HG03135 (cell line): Measurements from ENCODE around the gene NOS1AP.

ENCODE experiments used
- ATAC-seq: cut with Tn5 transposase; IDR thresholded peaks from one replicate; pipeline ENCODE4 v1.9.1; 2021; ENCODE audit warnings: mild to moderate bottlenecking, moderate library complexity; ENCODE audit not compliant: unreplicated experiment

Gene NOS1AP

GRCh38 chr1:162285149-162285561 lies 215.7 kb downstream of the NOS1AP start:
- ATAC-seq = no peak

- no peak for ATAC-seq
Observed at GRCh38 chr1:162291000-162291399, 221.5 kb downstream of the NOS1AP start.

- no peak for ATAC-seq
Observed at GRCh38 chr1:162292422-162292849, 222.9 kb downstream of the NOS1AP start.

GRCh38 chr1:162293073-162293692 lies 223.7 kb downstream of the NOS1AP start:
- no peak for ATAC-seq

GRCh38 chr1:162294015-162294414 lies 224.5 kb downstream of the NOS1AP start:
- ATAC-seq = no peak

GRCh38 chr1:162297208-162297607 lies 227.7 kb downstream of the NOS1AP start:
- ATAC-seq = no peak

- ATAC-seq = no peak
Observed at GRCh38 chr1:162298266-162298665, 228.8 kb downstream of the NOS1AP start.

GRCh38 chr1:162299018-162299417 lies 229.5 kb downstream of the NOS1AP start:
- ATAC-seq = no peak

GRCh38 chr1:162300057-162300917 lies 230.8 kb downstream of the NOS1AP start:
- ATAC-seq = no peak

GRCh38 chr1:162301696-162302095 lies 232.2 kb downstream of the NOS1AP start:
- no peak for ATAC-seq

- no peak for ATAC-seq
Observed at GRCh38 chr1:162302306-162303003, 233.0 kb downstream of the NOS1AP start.

GRCh38 chr1:162303004-162303344 lies 233.5 kb downstream of the NOS1AP start:
- no peak for ATAC-seq

GRCh38 chr1:162304736-162305135 lies 235.2 kb downstream of the NOS1AP start:
- ATAC-seq = no peak

GRCh38 chr1:162305969-162306368 lies 236.5 kb downstream of the NOS1AP start:
- ATAC-seq = no peak

- no peak for ATAC-seq
Observed at GRCh38 chr1:162310337-162310736, 240.8 kb downstream of the NOS1AP start.

GRCh38 chr1:162314206-162314605 lies 244.7 kb downstream of the NOS1AP start:
- ATAC-seq = no peak

GRCh38 chr1:162315673-162316072 lies 246.2 kb downstream of the NOS1AP start:
- ATAC-seq = no peak

GRCh38 chr1:162316187-162316586 lies 246.7 kb downstream of the NOS1AP start:
- no peak for ATAC-seq

GRCh38 chr1:162317621-162318020 lies 248.1 kb downstream of the NOS1AP start:
- no peak for ATAC-seq

GRCh38 chr1:162319493-162320175 lies 250.1 kb downstream of the NOS1AP start:
- no peak for ATAC-seq

- no peak for ATAC-seq
Observed at GRCh38 chr1:162321809-162322422, 252.4 kb downstream of the NOS1AP start.
